Measurements from ENCODE around the gene PAM. TPM values are rescaled to one million over a fixed set of nuclear protein-coding genes. Genes with fewer than 3 reads are reported as not detected.

Gene PAM
- total and polyA plus RNA-seq, 7 donors = 14.3 to 261 (median 198) TPM

GRCh38 chr5:102801371-102801770 lies 46.3 kb downstream of the PAM start:
- Histone ChIP-seq H3K27ac (no peak overlapping the region), H3K9me3 (no peaks in the 10 kb centered on the region), H3K4me1 (peaks cover 0 to 31% (median 4%) of the 10 kb centered on the region in 4 donors), H3K4me3 (no peak overlapping the region), H3K36me3 (no peaks in the 10 kb centered on the region), H3K27me3 (no peaks in the 10 kb centered on the region)
- DNase-seq = no peak
- 37 to 80% methylated on average over 3 of the region's 3 CpGs for WGBS, 2 donors
- intact Hi-C loops (cut with DNase I) = no loop called here
- no peak for TF ChIP-seq POLR2A (IDR thresholded peaks at IDR 0.05)
- no peak for TF ChIP-seq EP300 (IDR thresholded peaks at IDR 0.05)
- TF ChIP-seq POLR2AphosphoS5 (IDR thresholded peaks at IDR 0.05) = no peak
- TF ChIP-seq, protein P1, sequence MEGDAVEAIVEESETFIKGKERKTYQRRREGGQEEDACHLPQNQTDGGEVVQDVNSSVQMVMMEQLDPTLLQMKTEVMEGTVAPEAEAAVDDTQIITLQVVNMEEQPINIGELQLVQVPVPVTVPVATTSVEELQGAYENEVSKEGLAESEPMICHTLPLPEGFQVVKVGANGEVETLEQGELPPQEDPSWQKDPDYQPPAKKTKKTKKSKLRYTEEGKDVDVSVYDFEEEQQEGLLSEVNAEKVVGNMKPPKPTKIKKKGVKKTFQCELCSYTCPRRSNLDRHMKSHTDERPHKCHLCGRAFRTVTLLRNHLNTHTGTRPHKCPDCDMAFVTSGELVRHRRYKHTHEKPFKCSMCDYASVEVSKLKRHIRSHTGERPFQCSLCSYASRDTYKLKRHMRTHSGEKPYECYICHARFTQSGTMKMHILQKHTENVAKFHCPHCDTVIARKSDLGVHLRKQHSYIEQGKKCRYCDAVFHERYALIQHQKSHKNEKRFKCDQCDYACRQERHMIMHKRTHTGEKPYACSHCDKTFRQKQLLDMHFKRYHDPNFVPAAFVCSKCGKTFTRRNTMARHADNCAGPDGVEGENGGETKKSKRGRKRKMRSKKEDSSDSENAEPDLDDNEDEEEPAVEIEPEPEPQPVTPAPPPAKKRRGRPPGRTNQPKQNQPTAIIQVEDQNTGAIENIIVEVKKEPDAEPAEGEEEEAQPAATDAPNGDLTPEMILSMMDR (IDR thresholded peaks at IDR 0.05) = no peak

GRCh38 chr5:102802708-102803458 lies 47.8 kb downstream of the PAM start:
- intact Hi-C loops (cut with DNase I) = no loop called here
- TF ChIP-seq, protein P1 (IDR thresholded peaks at IDR 0.05) = no peak
- TF ChIP-seq POLR2A (IDR thresholded peaks at IDR 0.05) (no peak), EP300 (IDR thresholded peaks at IDR 0.05) (no peak), POLR2AphosphoS5 (IDR thresholded peaks at IDR 0.05) (no peak)
- H3K9me3 ChIP-seq = no peaks in the 10 kb centered on the region
- H3K27ac ChIP-seq = no peak overlapping the region
- 83 to 90% methylated on average over 6 of the region's 6 CpGs for WGBS, 2 donors
- no peaks in the 10 kb centered on the region for H3K27me3 ChIP-seq
- H3K4me1 ChIP-seq = peaks cover 0 to 20% (median 5%) of the 10 kb centered on the region in 4 donors
- DNase-seq = no peak
- no peak overlapping the region for H3K4me3 ChIP-seq
- no peaks in the 10 kb centered on the region for H3K36me3 ChIP-seq

DNA sequence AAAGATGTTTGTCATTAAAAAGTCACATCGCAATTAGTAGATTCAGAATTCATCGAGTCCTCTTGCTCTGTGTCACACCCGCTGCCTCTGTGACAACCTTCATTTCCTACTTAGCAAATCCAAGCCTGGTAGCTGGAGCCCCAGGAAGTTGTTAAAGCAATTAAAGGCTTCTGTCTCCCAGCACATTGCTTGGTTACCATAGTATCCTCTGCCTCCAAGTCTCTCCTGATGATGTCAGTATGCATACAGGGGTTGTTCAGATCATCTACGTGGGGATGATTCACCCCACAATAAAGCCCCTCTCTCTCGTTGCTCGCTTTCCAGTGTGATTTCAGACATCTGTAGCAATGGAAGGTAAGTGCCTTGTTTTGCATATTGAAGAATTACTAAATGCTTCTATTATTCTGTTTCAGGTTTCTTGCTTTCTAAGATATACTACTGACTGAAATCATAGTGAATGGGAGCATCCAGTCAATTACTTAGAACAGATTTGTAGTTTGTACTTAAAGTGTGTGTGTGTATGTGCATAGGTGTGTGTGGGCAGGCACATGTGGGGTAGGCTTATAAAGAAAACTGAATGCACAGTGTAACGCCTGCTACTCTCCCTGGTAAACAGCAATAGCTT lies 52.9 kb downstream of the PAM start:
- H3K9me3 ChIP-seq = no peaks in the 10 kb centered on the region
- intact Hi-C loops (cut with DNase I) = no loop called here
- no peak overlapping the region for H3K27ac ChIP-seq
- H3K4me3 ChIP-seq = no peak overlapping the region
- no peaks in the 10 kb centered on the region for H3K36me3 ChIP-seq
- 22 to 68% methylated on average over 7 of the region's 7 CpGs for WGBS, 2 donors
- DNase-seq = no peak
- peaks cover 0 to 22% (median 9%) of the 10 kb centered on the region in 4 donors for H3K4me1 ChIP-seq
- TF ChIP-seq, protein P1 (IDR thresholded peaks at IDR 0.05) = no peak
- TF ChIP-seq POLR2A (IDR thresholded peaks at IDR 0.05) (no peak), EP300 (IDR thresholded peaks at IDR 0.05) (no peak)
- H3K27me3 ChIP-seq = no peaks in the 10 kb centered on the region

DNA sequence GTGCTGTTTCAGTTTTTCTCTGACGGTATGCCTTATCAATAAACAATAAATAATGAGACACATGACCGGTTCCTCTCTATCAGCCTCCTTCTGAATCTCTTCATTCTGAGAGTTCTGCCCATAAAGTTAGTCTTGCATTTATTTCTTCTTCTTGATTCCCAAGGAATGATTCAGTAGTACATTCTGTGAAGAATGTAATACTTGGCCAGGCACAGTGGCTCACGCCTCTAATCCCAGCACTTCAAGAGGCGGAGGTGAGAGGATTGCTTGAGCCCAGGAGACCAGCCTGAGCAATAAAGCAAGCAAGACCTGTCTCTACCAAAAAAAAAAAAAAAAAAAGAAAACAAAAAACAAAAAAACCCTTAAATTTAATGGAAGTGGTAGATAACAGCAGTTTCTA lies 53.9 kb downstream of the PAM start:
- DNase-seq = no peak
- TF ChIP-seq EP300 (IDR thresholded peaks at IDR 0.05) (no peak), POLR2A (IDR thresholded peaks at IDR 0.05) (no peak), POLR2AphosphoS5 (IDR thresholded peaks at IDR 0.05) (no peak)
- TF ChIP-seq, protein P1 (IDR thresholded peaks at IDR 0.05) = no peak
- Histone ChIP-seq H3K9me3 (no peaks in the 10 kb centered on the region), H3K36me3 (no peaks in the 10 kb centered on the region), H3K27me3 (no peaks in the 10 kb centered on the region), H3K4me1 (peaks cover 0 to 22% (median 9%) of the 10 kb centered on the region in 4 donors), H3K4me3 (no peak overlapping the region), H3K27ac (peak overlapping the region in 1 of 4 donors; percentile 18)
- intact Hi-C loops (cut with DNase I) = no loop called here
- 88 to 92% methylated on average over 4 of the region's 4 CpGs for WGBS, 2 donors
